HG02763 (cell line): ENCODE data around the gene TLDC2.
"Not testable (repeated sequence)": the region's sequence is repeated elsewhere in the genome, so short reads cannot be mapped to it uniquely, and the experiment has no call there.

Experiments used
- ATAC-seq: cut with Tn5 transposase; IDR thresholded peaks from one replicate; pipeline ENCODE4 v1.9.1; 2021; ENCODE audit warnings: mild to moderate bottlenecking, moderate library complexity; ENCODE audit not compliant: unreplicated experiment

TLDC2 gene

DNA sequence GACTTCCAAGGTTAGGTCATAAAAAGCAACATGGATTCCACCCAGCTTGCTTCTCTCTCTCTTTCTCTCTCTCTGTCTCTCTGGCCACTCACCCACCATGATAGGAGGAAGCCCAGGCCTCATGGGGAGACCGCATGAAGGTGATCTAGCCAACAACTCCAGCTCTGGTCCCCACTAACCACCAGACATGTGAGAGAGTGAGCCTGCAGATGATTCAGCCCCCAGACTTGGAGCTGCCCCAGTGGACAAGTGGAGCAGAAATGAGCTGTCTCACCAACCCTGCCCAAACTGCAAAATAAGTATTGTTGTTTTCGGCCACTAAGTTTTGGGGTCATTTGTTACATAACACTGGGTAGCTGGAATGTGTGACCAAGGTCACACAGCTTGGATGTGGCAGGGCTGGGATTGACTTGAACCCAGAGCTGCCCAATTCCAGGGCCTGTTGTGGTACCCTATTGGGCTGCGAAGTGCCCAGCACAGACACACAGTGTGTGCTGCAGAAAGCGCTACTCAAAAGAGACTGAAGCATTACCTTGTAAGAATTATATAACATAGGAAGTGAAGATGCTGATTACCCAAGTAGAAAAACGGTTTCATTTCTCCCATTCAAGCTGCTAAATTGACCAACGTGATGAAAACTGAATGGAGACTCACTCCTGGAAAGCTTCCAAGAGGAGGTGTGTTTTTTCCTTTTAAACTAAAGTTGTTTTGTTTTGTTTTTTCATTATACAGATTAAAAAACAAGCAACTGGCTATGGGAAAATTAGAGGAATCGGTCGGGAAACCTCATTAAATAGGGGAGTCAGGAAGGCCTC is 9.1 kb upstream of the TLDC2 start:
- no peak for ATAC-seq

GRCh38 chr20:36871640-36872570 is 4.0 kb upstream of the TLDC2 start:
- ATAC-seq, result no peak

DNA sequence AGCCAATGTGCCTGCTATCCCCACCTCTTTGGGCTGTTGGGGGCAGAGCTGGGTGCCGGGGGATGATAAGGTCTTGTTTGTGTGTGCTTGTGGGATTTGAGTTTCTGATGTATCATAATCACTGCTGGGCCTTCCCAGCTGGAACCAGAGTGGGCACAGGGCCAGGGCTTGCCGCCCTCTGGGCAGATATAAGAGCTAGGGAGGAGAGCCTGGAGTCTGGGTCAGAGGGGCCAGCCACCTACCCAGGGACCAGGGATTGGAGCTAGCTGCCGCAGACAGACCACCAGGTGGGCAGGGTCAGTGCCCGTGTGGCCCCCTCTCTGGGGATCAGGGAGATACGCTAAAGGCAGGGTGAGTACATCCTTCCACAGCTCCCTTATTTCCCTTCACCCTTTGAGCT is 3.1 kb upstream of the TLDC2 start:
- no peak for ATAC-seq

DNA sequence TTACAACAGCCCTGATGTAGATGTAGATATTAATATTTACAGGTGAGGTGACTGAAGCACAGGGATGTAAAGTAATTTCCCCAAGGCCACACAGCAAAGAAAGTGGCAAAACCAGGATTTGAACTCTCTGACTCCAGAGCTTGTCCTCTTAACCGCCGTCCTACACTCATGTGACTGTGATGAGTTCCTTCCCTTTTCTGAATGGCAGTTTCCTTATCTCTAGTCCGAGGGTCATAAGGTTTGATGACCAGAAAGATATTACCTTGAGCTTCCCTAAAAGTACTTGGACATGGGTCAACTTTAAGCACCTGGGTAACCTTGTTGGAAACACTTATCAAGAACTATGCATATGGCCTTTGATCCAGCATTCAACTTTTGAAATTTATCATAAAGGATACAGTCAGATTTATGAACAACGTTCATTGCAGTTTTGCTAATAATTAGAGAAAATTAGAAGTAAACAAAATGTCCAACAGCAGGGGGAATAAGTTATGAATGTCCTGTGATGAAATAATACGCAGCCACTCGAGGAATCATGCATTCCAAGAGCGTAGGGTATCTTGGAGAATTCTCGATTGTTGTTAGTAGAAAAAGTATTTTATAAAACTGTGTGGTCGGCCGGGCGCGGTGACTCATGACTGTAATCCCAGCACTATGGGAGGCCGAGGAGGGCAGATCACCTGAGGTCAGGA is 2.3 kb upstream of the TLDC2 start:
- ATAC-seq, result no peak

GRCh38 chr20:36875093-36875492 is 845 bp upstream of the TLDC2 start:
- ATAC-seq, result not testable (repeated sequence)

GRCh38 chr20:36876473-36876833 is 515 bp downstream of the TLDC2 start:
- ATAC-seq, result no peak

GRCh38 chr20:36878941-36879340 is 3.0 kb downstream of the TLDC2 start:
- no peak for ATAC-seq

DNA sequence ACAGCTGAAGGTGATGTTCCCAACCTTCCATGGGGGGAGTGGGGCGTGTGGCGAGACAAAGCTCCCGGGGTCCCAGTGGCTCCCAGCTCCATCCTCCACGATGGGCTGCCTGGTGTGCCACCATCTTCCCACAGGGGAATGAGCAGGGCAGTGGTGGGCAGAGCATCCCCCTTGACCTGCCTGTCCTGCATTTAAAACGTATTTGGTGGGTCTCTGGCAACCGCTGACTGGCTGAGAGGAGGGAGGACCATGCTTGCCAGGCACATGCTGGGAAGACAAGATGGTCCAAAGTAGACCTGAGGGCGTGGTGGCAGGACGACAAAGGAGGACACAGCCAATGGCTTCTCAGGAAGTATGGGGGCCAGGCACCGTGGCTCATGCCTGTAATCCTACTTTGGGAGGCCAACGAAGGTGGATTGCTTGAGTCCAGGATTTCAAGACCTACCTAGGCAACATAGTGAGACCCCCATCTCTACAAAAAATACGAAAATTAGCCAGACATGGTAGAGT is 4.9 kb downstream of the TLDC2 start:
- no peak for ATAC-seq

GRCh38 chr20:36881331-36881730 is 5.4 kb downstream of the TLDC2 start:
- ATAC-seq, result no peak

- ATAC-seq, result no peak
Measured at GRCh38 chr20:36881888-36882287, 6.0 kb downstream of the TLDC2 start.

DNA sequence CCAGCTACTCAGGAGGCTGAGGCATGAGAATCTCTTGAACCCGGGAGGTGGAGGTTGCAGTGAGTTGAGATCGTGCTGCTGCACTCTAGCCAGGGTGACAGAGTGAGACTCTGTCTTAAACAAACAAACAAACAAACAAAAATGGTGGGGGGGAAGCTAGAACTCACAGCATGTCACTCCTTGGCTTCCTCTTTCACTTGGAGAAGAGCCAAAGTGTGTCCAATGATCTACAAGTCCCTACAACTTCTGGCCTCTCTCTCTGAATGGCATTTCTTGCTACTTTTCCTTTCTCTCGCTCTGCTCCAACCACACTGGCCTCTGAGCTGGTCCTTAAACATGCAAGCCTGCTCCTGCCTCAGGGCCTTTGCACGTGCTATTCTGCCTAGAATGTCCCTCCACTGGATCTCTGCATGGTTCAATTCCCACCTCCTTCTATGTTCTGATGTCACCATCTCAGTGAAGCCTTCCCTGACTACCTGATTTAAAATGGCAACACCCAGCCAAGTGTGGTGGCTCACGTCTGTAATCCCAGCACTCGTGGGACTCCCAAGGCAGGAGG is 8.1 kb downstream of the TLDC2 start:
- no peak for ATAC-seq

DNA sequence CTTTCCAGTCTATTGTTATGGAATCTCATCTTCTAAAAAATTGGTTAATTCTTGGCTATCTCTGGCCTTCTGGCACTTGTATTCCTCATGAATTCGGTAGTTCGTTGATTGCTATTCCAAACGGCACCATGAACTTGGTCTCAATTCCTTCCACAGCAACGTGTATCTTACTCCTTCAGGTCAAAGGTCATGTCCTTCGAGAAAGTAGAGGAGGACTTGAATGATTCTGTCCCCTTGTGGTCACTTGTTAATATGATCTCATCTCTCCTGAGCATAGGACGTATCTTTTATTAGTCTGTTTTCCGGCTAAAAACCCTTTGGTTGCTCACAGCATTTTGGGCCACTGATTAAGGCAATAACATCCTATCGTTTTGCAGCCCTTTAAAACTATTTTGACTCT is 9.4 kb downstream of the TLDC2 start:
- ATAC-seq, result no peak

- no peak for ATAC-seq
Measured at GRCh38 chr20:36886859-36887751, 11.2 kb downstream of the TLDC2 start.

- no peak for ATAC-seq
Measured at GRCh38 chr20:36887752-36888090, 11.8 kb downstream of the TLDC2 start.

- ATAC-seq, result no peak
Measured at GRCh38 chr20:36888880-36889516, 13.1 kb downstream of the TLDC2 start.

DNA sequence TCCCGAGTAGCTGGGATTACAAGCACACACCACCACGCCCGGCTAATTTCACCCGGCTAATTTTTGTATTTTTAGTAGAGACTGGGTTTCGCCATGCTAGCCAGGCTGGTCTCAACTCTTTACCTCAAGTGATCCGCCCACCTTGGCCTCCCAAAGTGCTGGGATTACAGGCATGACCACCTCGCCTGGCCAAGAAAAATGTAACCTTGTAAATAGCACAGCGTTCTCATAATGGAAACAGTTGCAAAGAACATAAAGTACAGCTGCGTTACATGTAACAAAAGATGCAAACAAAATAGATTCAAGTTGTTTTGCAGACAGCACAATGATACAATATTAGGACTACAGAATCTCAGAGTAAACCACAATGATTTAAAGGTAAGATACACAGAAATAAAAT is 14.6 kb downstream of the TLDC2 start:
- no peak for ATAC-seq

GRCh38 chr20:36891211-36891610 is 15.3 kb downstream of the TLDC2 start:
- ATAC-seq, result no peak

GRCh38 chr20:36893801-36894200 is 17.9 kb downstream of the TLDC2 start:
- no peak for ATAC-seq

DNA sequence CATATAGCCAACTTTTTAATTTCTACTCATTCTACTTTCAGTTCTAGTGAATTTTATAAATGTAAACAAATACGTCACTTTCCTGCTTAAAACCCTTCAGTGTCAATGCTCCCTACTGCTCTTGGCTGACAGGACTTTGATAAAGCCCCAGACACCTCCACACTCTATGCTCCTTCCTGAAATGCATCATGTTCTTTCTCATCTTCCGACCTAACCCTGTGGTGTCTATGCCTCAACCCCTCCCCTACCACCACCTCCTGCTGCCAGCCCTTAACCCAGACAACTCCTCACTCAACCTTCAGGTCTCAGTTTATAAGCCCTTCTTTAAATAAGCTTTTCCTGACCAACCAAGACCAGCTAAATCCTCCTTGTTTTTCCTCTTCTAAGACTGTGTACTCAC is 19.1 kb downstream of the TLDC2 start:
- ATAC-seq, result no peak

DNA sequence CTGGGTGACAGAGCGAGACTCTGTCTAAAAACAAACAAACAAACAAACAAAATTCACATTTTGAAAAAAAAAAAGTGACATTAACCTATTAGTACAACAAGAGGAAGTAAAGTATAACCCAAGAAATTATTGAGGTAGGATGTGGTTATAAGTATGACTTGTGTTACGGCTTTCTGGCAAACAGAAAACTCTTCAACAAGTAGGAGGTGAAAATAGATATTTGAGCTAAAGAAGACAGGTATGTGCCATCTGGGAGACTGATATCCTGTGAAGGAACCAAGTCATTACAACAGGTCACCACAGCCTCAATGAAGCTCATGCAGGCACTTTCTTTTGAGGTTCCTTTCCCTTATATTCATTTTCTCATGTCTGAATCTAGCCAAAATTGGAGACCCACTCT is 28.8 kb downstream of the TLDC2 start:
- ATAC-seq, result no peak
